Activated gamma-delta T cell (primary cell): ENCODE data around the gene SPAG17.
"Not testable (repeated sequence)": the region's sequence is repeated elsewhere in the genome, so short reads cannot be mapped to it uniquely, and the experiment has no call there.

Experiments used
- DNase-seq: peaks from one replicate; lab custom pipeline; 2025; lab: John Stamatoyannopoulos, UW

SPAG17 gene

DNA sequence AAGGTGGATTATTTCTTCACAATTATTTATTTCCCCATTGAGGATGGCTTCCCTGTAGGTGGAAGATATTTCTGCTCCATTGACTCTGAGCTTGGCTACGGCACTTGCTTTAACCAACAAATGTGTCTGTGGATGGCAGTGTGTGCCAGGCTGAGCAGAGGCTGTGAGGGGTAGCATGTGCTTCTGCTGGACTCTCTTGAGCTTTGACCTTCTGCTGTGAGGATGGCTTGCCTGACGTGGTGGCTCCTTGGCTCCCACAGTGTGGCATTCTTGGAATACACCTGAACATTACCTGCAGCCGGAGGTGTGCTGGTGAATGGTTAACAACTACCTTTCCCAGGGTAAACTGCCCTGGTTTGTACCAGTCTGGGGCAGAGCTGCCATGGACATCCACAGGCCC is 208.6 kb downstream of the SPAG17 start:
- no peak for DNase-seq

- no peak for DNase-seq
Observed at GRCh38 chr1:117971777-117972176, 213.3 kb downstream of the SPAG17 start.

DNA sequence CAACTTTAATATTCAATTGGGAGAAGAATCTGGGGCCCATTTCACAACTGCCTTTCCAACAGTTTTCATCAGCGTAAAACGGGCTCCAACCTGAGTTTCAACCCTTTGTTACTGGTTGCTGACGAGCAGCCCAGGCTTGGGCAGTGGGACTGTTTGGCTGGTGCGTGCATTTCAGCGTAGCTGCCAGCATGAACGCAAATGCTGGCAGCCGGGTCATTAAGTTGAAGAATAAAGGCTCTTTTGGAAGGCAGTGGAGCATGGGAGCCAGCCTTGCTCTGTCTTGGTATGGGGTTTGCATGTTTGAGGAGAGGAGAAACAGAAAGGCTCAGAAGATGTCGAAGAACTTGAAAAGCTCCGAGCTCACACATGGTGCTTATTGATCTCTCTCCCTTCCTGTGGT is 214.8 kb downstream of the SPAG17 start:
- no peak for DNase-seq

- DNase-seq, result no peak
Observed at GRCh38 chr1:117967881-117968280, 217.1 kb downstream of the SPAG17 start.

GRCh38 chr1:117967477-117967876 is 217.6 kb downstream of the SPAG17 start:
- no peak for DNase-seq

DNA sequence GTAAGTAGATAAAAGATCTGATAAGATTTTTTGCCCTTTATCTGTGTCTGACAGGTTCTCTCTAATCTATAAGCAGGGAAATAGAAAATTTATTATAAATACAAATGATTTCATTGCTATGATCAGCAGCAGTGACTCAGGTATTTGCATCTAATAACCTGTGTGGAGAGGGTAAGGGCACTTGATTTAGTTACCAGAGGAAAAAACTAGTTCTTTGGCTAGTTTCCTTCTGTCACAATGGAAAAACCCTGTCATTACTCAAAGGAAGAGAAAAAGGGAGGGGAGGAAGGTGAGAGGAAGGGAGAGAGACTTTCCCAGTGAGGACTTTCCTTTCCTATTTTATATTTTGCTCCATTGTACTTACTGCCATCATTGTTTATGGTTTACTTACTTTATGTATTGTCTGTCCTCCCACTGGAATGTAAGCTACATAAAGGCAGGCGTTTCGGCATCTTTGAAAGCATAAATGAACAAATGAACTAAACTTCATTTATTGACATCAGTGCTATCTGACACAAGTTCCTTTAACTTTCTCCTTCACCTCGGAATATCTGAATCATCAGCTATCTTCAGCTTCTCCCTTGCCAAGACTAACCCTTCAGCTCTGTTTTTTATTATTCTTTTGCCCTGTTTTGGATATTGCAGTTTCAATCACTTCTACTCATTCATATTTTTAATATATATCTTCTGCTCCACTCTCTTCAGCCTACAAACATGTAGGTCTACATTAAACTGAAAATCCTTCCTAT is 220.6 kb downstream of the SPAG17 start:
- DNase-seq, result no peak

- no peak for DNase-seq
Observed at GRCh38 chr1:117959364-117959763, 225.7 kb downstream of the SPAG17 start.

- no peak for DNase-seq
Observed at GRCh38 chr1:117952386-117952785, 232.6 kb downstream of the SPAG17 start.

- no peak for DNase-seq
Observed at GRCh38 chr1:117942293-117942692, 242.7 kb downstream of the SPAG17 start.

GRCh38 chr1:117933769-117934168 is 251.3 kb downstream of the SPAG17 start:
- DNase-seq, result no peak

- no peak for DNase-seq
Observed at GRCh38 chr1:117932576-117932975, 252.5 kb downstream of the SPAG17 start.

DNA sequence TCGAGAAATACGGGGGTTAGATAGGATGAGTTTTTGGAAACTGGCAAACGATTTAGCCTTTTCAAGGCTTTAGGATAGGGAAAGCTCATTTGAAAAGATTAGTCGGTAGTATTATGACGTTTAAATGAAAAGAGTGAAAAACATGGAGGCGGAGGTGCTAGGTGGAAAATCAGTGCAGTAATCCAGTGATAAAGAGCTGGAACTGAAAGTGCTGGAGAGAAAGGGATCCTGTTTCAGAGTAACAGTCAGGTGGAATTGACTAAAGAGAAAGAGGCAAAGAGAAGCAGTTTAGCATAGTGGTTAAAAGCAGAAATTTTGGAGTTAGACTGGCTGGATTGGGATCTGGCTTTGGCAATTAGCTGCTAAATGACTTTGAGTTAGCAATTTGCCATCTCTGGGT is 254.5 kb downstream of the SPAG17 start:
- DNase-seq, result no peak

DNA sequence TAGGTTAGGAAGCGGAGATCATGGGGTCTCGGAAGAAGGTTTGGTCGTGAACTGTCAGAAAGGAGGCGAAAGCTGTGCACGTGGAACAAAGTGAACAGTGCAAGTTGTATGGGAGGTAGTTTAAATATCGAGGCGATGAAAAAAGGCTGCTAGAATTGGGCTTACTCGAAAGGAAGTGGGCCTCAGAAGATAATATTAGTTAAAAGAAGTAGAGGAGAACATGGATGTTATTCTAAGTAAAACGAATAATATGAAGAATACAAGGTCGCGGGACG is 254.9 kb downstream of the SPAG17 start:
- no peak for DNase-seq

GRCh38 chr1:117929343-117930172 is 255.5 kb downstream of the SPAG17 start, which contains the start of the genes GDAP2 and WDR3:
GDAP2 (minus strand) TSS chr1:117929621; CDS start chr1:117920357, 9,264 bp downstream.
WDR3 (plus strand) TSS chr1:117929739; CDS start chr1:117933320, 3,581 bp downstream.
- peak; percentile 73 for DNase-seq

- peak; percentile 30 for DNase-seq
Observed at GRCh38 chr1:117928881-117929342, 256.1 kb downstream of the SPAG17 start.

- DNase-seq, result no peak
Observed at GRCh38 chr1:117925981-117926380, 259.0 kb downstream of the SPAG17 start.

DNA sequence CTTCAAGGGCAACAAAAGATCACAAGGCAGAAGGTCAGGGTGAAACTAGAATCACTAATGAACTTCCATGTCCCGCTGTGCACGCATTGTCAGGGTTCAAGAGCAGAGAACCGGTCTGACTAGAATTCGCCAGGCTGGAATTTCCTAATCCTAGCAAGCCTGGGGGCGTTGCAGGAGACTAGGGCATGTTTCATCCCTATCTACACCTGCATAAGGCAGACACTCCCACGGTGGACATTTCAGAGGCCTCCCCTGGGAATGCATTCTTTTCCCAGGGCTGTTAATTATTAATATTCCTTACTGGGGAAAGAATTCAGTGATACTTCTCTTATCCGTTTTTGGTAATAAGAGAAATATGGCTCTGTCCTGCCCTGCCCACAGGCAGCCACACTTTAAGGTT is 262.3 kb downstream of the SPAG17 start:
- not testable (repeated sequence) for DNase-seq

- no peak for DNase-seq
Observed at GRCh38 chr1:117921991-117922390, 263.0 kb downstream of the SPAG17 start.

DNA sequence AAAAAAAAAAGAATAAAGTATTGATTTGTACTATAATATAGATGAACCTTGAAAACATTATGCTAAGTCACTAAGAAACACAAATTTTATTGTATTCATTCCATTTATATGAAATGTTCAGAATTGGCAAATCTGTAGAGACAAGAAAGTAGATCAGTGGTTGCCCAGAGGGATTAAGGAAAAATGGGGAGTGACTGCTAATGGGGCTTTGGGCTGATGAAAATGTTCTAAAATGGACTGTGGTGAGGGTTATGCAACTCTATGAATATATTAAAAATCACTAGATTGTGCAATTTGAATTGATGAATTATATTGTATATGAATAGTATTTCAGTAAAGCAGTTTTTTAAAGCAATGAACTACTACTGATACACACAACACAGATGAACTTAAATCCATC is 265.7 kb downstream of the SPAG17 start:
- DNase-seq, result no peak

DNA sequence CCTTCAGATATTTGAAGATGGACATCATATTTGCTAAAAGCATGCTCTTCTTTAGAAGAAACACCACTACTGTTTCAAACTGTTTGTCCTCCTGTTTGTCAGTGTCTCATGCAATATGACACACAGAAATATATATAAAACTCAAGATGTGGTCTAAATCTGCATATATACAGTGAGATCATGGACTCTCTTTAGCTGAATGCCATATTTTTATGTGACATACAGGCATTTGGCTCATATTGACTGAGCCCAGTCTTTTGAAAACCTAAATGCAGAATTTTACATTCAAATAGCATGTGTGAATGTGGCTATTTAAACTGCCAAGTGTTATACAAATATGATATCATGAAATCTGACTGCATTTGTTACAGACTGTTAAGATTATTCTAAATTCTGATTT is 274.0 kb downstream of the SPAG17 start:
- no peak for DNase-seq

- no peak for DNase-seq
Observed at GRCh38 chr1:117905019-117905418, 280.0 kb downstream of the SPAG17 start.

DNA sequence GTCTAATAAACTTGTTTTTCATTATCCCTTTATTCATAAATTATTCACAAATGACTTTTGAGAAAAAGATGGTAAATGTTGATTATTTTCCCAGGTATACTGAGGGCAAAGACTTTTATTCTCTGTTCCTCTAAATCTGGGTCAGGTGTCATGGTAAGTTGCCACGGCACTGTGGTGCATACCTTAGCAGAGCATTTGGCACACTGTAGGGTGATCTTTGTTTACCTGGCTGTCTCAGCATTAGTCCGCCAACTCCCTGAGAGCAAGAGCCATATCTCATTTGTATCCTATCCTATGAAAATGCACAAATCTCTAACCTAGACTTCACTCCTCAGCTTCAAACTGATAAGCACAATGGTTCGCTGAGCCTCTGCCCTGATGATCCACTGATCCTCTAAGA is 280.5 kb downstream of the SPAG17 start:
- DNase-seq, result no peak
